ENCODE measurements around the gene MTX2. TPM values are rescaled to one million over a fixed set of nuclear protein-coding genes. Genes with fewer than 3 reads are reported as not detected.

Gene MTX2
- total RNA-seq, 1 experiment from 2014 or later, result 30.8 TPM

DNA sequence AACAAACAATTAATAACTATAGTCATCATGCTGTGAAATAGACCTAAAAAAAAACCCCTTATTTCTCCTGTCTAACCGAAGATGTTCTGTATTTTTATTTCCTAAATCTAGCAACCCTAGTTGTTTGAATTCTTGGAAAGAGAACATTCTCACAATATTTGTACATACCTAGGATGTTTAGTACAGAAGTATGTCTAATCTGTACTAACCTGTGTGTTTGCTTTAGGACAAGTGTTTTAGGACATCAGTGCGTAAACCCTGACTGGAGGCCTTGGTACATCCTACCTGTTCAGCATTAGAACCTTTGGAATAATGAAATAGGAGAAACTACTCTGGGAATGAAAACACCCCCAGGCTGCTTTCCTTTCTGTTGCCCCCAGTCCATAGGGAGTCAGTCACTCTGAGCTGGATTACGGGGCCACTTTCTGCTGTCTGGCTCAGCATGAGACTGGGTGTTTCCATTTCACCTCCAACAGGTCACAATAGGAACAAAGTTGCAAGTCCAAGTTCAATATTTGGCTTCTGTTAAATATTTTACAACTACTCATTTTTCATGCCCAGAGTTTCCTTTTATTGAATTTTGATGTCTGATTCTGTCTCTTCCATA, 114.7 kb downstream of the MTX2 start:
- no peaks in the 10 kb centered on the region for H3K23me2 ChIP-seq (ENCODE audit: insufficient read length, low read depth, low read length, poor library complexity, severe bottlenecking)
- no peak overlapping the region for H3K9ac ChIP-seq (ENCODE audit: extremely low read depth, insufficient read length, low read length)
- H3K27ac Mint-ChIP-seq, result no peak overlapping the region

More for the DNA sequence above, 114.7 kb downstream of the MTX2 start:
- TF ChIP-seq, protein P1, sequence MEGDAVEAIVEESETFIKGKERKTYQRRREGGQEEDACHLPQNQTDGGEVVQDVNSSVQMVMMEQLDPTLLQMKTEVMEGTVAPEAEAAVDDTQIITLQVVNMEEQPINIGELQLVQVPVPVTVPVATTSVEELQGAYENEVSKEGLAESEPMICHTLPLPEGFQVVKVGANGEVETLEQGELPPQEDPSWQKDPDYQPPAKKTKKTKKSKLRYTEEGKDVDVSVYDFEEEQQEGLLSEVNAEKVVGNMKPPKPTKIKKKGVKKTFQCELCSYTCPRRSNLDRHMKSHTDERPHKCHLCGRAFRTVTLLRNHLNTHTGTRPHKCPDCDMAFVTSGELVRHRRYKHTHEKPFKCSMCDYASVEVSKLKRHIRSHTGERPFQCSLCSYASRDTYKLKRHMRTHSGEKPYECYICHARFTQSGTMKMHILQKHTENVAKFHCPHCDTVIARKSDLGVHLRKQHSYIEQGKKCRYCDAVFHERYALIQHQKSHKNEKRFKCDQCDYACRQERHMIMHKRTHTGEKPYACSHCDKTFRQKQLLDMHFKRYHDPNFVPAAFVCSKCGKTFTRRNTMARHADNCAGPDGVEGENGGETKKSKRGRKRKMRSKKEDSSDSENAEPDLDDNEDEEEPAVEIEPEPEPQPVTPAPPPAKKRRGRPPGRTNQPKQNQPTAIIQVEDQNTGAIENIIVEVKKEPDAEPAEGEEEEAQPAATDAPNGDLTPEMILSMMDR (conservative IDR thresholded peaks at IDR 0.05), result no peak
- Histone ChIP-seq H4K8ac (replicated peaks; ENCODE audit: insufficient read length, low read depth, low read length) (no peak overlapping the region), H3K23ac (ENCODE audit: insufficient read length, low read depth, low read length) (no peak overlapping the region), H4K5ac (ENCODE audit: insufficient read length, low read depth, low read length) (no peak overlapping the region), H2BK12ac (ENCODE audit: insufficient read length, low read depth, low read length) (no peak overlapping the region), H4K20me1 (ENCODE audit: control insufficient read depth, insufficient read depth, insufficient read length) (no peaks in the 10 kb centered on the region), H3K18ac (ENCODE audit: insufficient read length, low read depth, low read length) (no peak overlapping the region), H3K4me1 (ENCODE audit: insufficient read depth, low read length) (no peaks in the 10 kb centered on the region), H2BK15ac (ENCODE audit: low read depth, low read length) (no peak overlapping the region), H3K14ac (ENCODE audit: insufficient read depth, low read length) (no peak overlapping the region), H3K27me3 (ENCODE audit: insufficient read depth, low read length) (no peaks in the 10 kb centered on the region), H3K4me2 (ENCODE audit: insufficient read depth, insufficient read length, low read length) (no peak overlapping the region), H3K27ac (ENCODE audit: insufficient read length, low read depth, low read length) (no peak overlapping the region), H3K79me1 (ENCODE audit: insufficient read depth, low read depth, low read length, poor library complexity, severe bottlenecking) (no peaks in the 10 kb centered on the region), H2BK5ac (ENCODE audit: insufficient read length, low read length) (no peak overlapping the region), H3T11ph (ENCODE audit: low read length) (no peak overlapping the region), H2BK120ac (ENCODE audit: low read depth, low read length, poor library complexity, severe bottlenecking) (no peak overlapping the region), H4K91ac (ENCODE audit: insufficient read length, low read depth, low read length) (no peak overlapping the region), H3K79me2 (ENCODE audit: insufficient read depth, low read length) (no peaks in the 10 kb centered on the region), H2AK5ac (ENCODE audit: insufficient read length, low read length) (no peak overlapping the region), H3K56ac (ENCODE audit: insufficient read length, low read depth, low read length) (no peak overlapping the region), H2AFZ (ENCODE audit: low read length) (no peak overlapping the region), H3K4ac (ENCODE audit: low read depth, low read length) (no peak overlapping the region), H2BK20ac (ENCODE audit: low read depth, low read length, poor library complexity, severe bottlenecking) (no peak overlapping the region), H3K9me3 (ENCODE audit: control insufficient read depth, low read depth, low read length) (no peaks in the 10 kb centered on the region)
- Mint-ChIP-seq H3K4me1 (peaks cover 4% of the 10 kb centered on the region in 2 experiments; a peak in 1 of 4 replicates), H3K4me3 (no peak overlapping the region), H3K27me3 (ENCODE audit: low read depth) (no peaks in the 10 kb centered on the region; the same call in none of the 2 replicates), H3K9me3 (peaks cover 0 to 4% of the 10 kb centered on the region in 2 experiments; a peak in 4 of 5 replicates), H3K36me3 (ENCODE audit: insufficient read depth in 1 of 3, low read depth in 3 of 3) (peaks cover 3 to 4% (median 4%) of the 10 kb centered on the region in 3 experiments; a peak in 5 of 7 replicates)
- DNase-seq, result no peak
- WGBS (ENCODE audit: extremely low coverage, insufficient read length, low lambda C conversion rate), result no CpG with 5 or more reads among the region's 3 CpGs
